ENCODE data around the gene RPIA.

DNA sequence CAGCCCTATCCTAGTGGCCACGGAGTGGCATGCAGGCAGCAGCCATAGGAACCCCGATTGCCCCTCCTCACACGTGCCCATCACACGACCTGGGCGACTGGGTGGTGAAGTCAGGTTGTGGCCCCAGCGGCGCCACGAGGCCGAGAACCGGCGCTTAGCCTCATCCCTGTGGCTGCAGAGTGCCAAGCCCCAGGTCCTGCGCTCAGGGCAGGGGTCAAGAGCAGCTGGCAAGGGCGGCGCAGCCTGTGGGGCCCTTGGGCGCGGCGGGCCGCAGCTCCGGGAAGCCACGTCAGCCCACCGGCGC, 73.3 kb downstream of the RPIA start:
- TF ChIP-seq MEIS2 (IDR thresholded peaks at IDR 0.05; ENCODE audit: partially characterized antibody) (no peak), SIRT6 (IDR thresholded peaks at IDR 0.05; ENCODE audit: low read depth, low read length) (no peak), POLR2A (conservative IDR thresholded peaks at IDR 0.05) (no peak), CHD2 (IDR thresholded peaks at IDR 0.05; ENCODE audit: low read depth, low read length) (no peak), GABPA (tag; conservative IDR thresholded peaks at IDR 0.05; ENCODE audit: low read depth) (no peak), GATA2 (CRISPR knock-in tag; IDR thresholded peaks at IDR 0.05) (no peak), RBM25 (IDR thresholded peaks at IDR 0.05; ENCODE audit: low read depth, low read length, severe bottlenecking) (no peak), SNRNP70 (optimal IDR thresholded peaks at IDR 0.05; ENCODE audit: low read depth, low read length) (no peak), IRF2 (CRISPR knock-in tag; IDR thresholded peaks at IDR 0.05) (no peak), TCF7 (IDR thresholded peaks at IDR 0.05; ENCODE audit: borderline replicate concordance) (no peak), CBX1 (IDR thresholded peaks at IDR 0.05; ENCODE audit: low read depth) (no peak)
- TF ChIP-seq, protein P1, sequence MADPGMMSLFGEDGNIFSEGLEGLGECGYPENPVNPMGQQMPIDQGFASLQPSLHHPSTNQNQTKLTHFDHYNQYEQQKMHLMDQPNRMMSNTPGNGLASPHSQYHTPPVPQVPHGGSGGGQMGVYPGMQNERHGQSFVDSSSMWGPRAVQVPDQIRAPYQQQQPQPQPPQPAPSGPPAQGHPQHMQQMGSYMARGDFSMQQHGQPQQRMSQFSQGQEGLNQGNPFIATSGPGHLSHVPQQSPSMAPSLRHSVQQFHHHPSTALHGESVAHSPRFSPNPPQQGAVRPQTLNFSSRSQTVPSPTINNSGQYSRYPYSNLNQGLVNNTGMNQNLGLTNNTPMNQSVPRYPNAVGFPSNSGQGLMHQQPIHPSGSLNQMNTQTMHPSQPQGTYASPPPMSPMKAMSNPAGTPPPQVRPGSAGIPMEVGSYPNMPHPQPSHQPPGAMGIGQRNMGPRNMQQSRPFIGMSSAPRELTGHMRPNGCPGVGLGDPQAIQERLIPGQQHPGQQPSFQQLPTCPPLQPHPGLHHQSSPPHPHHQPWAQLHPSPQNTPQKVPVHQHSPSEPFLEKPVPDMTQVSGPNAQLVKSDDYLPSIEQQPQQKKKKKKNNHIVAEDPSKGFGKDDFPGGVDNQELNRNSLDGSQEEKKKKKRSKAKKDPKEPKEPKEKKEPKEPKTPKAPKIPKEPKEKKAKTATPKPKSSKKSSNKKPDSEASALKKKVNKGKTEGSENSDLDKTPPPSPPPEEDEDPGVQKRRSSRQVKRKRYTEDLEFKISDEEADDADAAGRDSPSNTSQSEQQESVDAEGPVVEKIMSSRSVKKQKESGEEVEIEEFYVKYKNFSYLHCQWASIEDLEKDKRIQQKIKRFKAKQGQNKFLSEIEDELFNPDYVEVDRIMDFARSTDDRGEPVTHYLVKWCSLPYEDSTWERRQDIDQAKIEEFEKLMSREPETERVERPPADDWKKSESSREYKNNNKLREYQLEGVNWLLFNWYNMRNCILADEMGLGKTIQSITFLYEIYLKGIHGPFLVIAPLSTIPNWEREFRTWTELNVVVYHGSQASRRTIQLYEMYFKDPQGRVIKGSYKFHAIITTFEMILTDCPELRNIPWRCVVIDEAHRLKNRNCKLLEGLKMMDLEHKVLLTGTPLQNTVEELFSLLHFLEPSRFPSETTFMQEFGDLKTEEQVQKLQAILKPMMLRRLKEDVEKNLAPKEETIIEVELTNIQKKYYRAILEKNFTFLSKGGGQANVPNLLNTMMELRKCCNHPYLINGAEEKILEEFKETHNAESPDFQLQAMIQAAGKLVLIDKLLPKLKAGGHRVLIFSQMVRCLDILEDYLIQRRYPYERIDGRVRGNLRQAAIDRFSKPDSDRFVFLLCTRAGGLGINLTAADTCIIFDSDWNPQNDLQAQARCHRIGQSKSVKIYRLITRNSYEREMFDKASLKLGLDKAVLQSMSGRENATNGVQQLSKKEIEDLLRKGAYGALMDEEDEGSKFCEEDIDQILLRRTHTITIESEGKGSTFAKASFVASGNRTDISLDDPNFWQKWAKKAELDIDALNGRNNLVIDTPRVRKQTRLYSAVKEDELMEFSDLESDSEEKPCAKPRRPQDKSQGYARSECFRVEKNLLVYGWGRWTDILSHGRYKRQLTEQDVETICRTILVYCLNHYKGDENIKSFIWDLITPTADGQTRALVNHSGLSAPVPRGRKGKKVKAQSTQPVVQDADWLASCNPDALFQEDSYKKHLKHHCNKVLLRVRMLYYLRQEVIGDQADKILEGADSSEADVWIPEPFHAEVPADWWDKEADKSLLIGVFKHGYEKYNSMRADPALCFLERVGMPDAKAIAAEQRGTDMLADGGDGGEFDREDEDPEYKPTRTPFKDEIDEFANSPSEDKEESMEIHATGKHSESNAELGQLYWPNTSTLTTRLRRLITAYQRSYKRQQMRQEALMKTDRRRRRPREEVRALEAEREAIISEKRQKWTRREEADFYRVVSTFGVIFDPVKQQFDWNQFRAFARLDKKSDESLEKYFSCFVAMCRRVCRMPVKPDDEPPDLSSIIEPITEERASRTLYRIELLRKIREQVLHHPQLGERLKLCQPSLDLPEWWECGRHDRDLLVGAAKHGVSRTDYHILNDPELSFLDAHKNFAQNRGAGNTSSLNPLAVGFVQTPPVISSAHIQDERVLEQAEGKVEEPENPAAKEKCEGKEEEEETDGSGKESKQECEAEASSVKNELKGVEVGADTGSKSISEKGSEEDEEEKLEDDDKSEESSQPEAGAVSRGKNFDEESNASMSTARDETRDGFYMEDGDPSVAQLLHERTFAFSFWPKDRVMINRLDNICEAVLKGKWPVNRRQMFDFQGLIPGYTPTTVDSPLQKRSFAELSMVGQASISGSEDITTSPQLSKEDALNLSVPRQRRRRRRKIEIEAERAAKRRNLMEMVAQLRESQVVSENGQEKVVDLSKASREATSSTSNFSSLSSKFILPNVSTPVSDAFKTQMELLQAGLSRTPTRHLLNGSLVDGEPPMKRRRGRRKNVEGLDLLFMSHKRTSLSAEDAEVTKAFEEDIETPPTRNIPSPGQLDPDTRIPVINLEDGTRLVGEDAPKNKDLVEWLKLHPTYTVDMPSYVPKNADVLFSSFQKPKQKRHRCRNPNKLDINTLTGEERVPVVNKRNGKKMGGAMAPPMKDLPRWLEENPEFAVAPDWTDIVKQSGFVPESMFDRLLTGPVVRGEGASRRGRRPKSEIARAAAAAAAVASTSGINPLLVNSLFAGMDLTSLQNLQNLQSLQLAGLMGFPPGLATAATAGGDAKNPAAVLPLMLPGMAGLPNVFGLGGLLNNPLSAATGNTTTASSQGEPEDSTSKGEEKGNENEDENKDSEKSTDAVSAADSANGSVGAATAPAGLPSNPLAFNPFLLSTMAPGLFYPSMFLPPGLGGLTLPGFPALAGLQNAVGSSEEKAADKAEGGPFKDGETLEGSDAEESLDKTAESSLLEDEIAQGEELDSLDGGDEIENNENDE (IDR thresholded peaks at IDR 0.05; ENCODE audit: low read depth, low read length), result no peak
